Peyer's patch (tissue), 4 donors: ENCODE measurements around the gene MCUB. TPM values are rescaled to one million over a fixed set of nuclear protein-coding genes. Genes with fewer than 3 reads are reported as not detected.
"Not testable (repeated sequence)": the region's sequence is repeated elsewhere in the genome, so short reads cannot be mapped to it uniquely, and the experiment has no call there.

Experiments
- DNase-seq, 3 donors: peaks; one replicate each; pipeline ENCODE4 v3.0.0-alpha.2; 2017 to 2019
- H3K27ac ChIP-seq, 4 donors: fragments of 200-600 bp; sonication (generic); one replicate each; pipeline ENCODE4 v1.5.1; 2016 to 2019
- H3K27me3 ChIP-seq, 2 donors: fragments of 200-600 bp; sonication (generic); one replicate each; pipeline ENCODE4 v1.5.1; 2019
- H3K36me3 ChIP-seq, 3 donors: fragments of 200-600 bp; sonication (generic); one replicate each; pipeline ENCODE4 v1.5.1; 2016 to 2019
- H3K4me1 ChIP-seq, 4 donors: fragments of 200-600 bp; sonication (generic); one replicate each; pipeline ENCODE4 v1.5.1; 2016 to 2019
- H3K4me3 ChIP-seq, 4 donors: fragments of 200-600 bp; sonication (generic); 1 replicate in 3 of 4; 2 replicates in 1 of 4; pipeline ENCODE4 v1.5.1; 2016 to 2019; ENCODE audit warnings: mild to moderate bottlenecking in 1 of 4
- H3K9me3 ChIP-seq, 4 donors: fragments of 200-600 bp; sonication (generic); one replicate each; pipeline ENCODE4 v1.5.1; 2016 to 2019; ENCODE audit warnings: mild to moderate bottlenecking in 1 of 4
- POLR2A ChIP-seq, 2 donors: fragments of 450-650 bp; IDR thresholded peaks; one replicate each; pipeline ENCODE4 v1.5.1; 2017; ENCODE audit warnings: antibody characterized with exemption in 2 of 2, mild to moderate bottlenecking in 2 of 2, moderate library complexity in 2 of 2
- total RNA-seq, 4 donors: library from RNA; depleted of rRNA; stranded (reverse); fragments of >200 nt; gene quantifications; one replicate each; pipeline ENCODE4 v1.1.0, GENCODE V29; 2016
- TF ChIP-seq, protein P1 (sequence below), 6 experiments: fragments of 450-650 bp in 4 of 6; fragments of 200-600 bp in 2 of 6; sonication (generic) in 1 of 6; IDR thresholded peaks; one replicate each; pipeline ENCODE4 v1.5.1; 2017 to 2019; ENCODE audit warnings: antibody characterized with exemption in 6 of 6, mild to moderate bottlenecking in 3 of 6, moderate library complexity in 1 of 6

The MCUB gene
- total RNA-seq, 4 donors from 2014 or later = 3.8 to 22.3 (median 5.5) TPM

DNA sequence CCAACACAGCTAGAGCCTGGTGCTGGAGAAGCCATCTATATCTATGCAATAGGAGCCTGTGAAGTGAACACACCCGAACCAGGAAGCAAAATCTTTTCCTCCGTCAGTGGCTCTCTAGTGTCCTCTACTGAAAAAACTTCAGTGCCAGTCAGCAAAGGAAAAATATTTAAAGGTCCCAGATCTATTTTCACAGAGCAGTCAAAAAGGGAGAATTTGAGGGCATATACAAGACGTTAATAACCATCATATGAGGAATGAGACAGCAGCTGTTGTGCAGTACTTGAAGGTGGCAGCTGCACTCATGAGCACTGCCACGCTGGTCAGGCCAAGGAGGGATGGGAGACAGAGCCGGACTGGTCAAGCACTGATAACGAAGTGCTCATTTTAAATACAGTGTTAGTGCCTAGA lies 14.4 kb downstream of the MCUB start:
- H3K36me3 ChIP-seq = no peaks in the 10 kb centered on the region
- H3K27me3 ChIP-seq = no peaks in the 10 kb centered on the region
- no peak for DNase-seq
- TF ChIP-seq, protein P1, sequence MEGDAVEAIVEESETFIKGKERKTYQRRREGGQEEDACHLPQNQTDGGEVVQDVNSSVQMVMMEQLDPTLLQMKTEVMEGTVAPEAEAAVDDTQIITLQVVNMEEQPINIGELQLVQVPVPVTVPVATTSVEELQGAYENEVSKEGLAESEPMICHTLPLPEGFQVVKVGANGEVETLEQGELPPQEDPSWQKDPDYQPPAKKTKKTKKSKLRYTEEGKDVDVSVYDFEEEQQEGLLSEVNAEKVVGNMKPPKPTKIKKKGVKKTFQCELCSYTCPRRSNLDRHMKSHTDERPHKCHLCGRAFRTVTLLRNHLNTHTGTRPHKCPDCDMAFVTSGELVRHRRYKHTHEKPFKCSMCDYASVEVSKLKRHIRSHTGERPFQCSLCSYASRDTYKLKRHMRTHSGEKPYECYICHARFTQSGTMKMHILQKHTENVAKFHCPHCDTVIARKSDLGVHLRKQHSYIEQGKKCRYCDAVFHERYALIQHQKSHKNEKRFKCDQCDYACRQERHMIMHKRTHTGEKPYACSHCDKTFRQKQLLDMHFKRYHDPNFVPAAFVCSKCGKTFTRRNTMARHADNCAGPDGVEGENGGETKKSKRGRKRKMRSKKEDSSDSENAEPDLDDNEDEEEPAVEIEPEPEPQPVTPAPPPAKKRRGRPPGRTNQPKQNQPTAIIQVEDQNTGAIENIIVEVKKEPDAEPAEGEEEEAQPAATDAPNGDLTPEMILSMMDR (IDR thresholded peaks at IDR 0.05) = peak in 3 of 6 experiments; percentile 41 to 54 (median 50)
- TF ChIP-seq POLR2A (IDR thresholded peaks at IDR 0.05) = no peak
- no peak overlapping the region for H3K4me3 ChIP-seq
- H3K27ac ChIP-seq = no peak overlapping the region
- no peaks in the 10 kb centered on the region for H3K9me3 ChIP-seq
- no peaks in the 10 kb centered on the region for H3K4me1 ChIP-seq

DNA sequence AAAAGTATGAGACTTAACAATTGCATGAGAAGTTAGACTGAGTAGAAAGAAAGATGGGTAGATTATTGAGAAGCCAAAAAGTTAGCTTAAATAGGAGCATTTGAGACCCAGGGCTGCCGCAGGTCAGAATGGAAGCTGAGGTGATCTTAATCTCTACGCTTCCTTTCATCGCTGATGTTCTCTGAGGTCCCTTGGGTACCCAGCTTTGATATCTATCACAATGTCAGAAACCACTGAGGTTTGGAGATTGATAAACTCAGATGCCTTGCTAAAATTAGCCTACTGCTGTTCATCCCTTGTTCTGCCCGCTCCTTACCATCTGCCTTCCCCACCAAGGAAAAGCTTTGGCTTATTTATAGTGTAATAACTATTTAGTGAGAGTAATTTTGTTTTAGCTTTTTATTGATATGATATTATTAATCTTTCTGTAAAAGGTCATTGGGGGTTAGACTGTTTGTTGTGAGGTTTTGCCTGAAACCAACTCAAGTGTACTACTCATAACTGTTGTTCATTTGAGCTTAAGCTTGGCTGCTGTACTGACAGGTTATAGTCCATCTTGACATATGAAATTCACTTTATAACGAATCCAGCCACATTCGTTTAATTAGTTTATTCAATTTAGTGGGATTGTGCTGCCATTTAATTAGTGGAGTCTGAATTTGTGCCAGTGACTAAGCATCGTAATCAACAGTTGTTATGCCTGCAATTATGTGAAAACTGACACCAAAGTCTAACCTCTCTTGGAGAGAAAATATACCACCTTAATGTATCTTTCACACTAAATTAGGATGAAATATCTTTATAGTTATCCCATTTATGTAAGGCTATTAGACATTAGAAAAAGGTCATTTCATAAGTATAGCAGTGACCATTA lies 15.1 kb downstream of the MCUB start:
- Histone ChIP-seq H3K4me1 (no peaks in the 10 kb centered on the region), H3K9me3 (no peaks in the 10 kb centered on the region), H3K36me3 (no peaks in the 10 kb centered on the region), H3K27me3 (no peaks in the 10 kb centered on the region), H3K4me3 (no peak overlapping the region), H3K27ac (no peak overlapping the region)
- TF ChIP-seq, protein P1 (IDR thresholded peaks at IDR 0.05) = no peak
- TF ChIP-seq POLR2A (IDR thresholded peaks at IDR 0.05) = no peak
- no peak for DNase-seq

DNA sequence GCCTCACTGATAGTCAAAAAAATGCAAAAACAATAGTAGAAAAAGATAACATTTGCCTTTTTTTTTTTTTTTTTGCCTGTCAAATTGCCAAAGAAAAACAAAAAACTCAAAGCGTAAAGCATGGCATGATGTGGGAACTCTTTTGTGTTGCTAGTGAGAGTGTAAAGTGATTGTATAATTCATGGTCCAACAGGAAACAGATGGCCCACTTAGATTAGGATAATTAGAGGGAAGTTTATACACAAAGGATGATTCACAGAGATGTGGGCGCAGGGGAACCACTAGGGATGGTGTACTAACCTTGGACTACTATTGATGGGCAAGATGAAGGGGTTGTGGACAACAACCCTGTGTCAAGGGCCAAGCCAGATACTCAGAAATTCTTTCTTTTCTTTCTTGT lies 16.4 kb downstream of the MCUB start:
- no peak for TF ChIP-seq POLR2A (IDR thresholded peaks at IDR 0.05)
- TF ChIP-seq, protein P1 (IDR thresholded peaks at IDR 0.05) = no peak
- H3K4me3 ChIP-seq = no peak overlapping the region
- no peaks in the 10 kb centered on the region for H3K36me3 ChIP-seq
- no peak overlapping the region for H3K27ac ChIP-seq
- H3K4me1 ChIP-seq = no peaks in the 10 kb centered on the region
- no peaks in the 10 kb centered on the region for H3K9me3 ChIP-seq
- no peaks in the 10 kb centered on the region for H3K27me3 ChIP-seq
- DNase-seq = no peak

DNA sequence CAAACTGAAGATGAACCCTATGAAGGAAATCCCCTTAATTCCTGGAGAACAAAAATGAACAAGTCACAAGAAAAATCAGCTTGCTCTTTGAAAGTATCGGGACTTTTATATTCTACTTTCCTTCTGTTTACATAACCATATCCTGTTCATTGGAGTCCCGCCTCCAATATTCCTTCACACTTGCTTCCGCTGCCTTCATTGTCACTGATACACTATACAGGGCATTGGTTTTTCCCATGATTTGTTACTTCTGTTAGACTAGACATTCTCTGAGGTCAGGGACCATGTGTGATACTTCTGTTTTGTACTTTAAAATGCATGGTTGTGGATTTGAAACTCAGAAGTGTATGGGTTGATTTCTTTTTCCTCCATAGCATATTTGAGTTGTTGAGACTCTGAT lies 18.8 kb downstream of the MCUB start:
- no peaks in the 10 kb centered on the region for H3K36me3 ChIP-seq
- H3K9me3 ChIP-seq = no peaks in the 10 kb centered on the region
- H3K27ac ChIP-seq = no peak overlapping the region
- no peak overlapping the region for H3K4me3 ChIP-seq
- no peaks in the 10 kb centered on the region for H3K4me1 ChIP-seq
- no peaks in the 10 kb centered on the region for H3K27me3 ChIP-seq
- TF ChIP-seq, protein P1 (IDR thresholded peaks at IDR 0.05) = no peak
- no peak for TF ChIP-seq POLR2A (IDR thresholded peaks at IDR 0.05)
- no peak for DNase-seq

DNA sequence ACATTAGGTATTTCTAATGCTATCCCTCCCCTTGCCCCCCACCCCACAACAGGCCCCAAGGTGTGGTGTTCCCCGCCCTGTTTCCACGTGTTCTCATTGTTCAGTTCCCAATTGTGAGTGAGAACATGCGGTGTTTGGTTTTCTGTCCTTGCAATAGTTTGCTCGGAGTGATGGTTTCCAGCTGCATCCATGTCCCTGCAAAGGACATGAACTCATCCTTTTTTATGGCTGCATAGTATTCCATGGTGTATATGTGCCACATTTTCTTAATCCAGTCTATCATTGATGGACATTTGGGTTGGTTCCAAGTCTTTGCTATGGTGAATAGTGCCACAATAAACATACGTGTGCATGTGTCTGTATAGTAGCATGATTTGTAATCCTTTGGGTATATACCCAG lies 20.0 kb downstream of the MCUB start:
- H3K36me3 ChIP-seq, H3K27ac ChIP-seq, H3K4me1 ChIP-seq, DNase-seq, H3K9me3 ChIP-seq, H3K4me3 ChIP-seq, H3K27me3 ChIP-seq: not testable (repeated sequence)

DNA sequence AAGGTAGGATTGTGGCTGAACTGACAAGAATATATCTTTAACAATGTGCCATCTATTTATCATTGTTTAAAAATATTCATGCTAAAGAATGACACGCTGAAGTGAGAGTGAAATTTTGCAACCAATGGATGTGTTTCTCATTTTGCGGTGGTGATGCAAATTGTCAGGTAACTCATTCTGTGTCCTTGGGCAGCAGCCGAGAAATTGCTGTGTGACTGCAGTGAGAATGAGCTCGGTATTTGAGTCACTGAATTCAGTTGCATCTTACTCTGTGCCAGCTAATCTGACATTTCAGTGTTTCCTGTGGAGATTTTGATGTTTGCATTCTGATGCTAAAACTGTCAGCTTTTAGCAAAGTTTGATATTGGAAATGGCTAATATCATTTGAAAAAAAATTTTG lies 28.1 kb downstream of the MCUB start:
- Histone ChIP-seq H3K36me3 (no peaks in the 10 kb centered on the region), H3K9me3 (no peaks in the 10 kb centered on the region), H3K27me3 (no peaks in the 10 kb centered on the region), H3K27ac (no peak overlapping the region), H3K4me1 (no peaks in the 10 kb centered on the region), H3K4me3 (no peak overlapping the region)
- TF ChIP-seq, protein P1 (IDR thresholded peaks at IDR 0.05) = no peak
- TF ChIP-seq POLR2A (IDR thresholded peaks at IDR 0.05) = no peak
- no peak for DNase-seq
